MCF 10A (cell line): ENCODE measurements around the gene TF. TPM values are rescaled to one million over a fixed set of nuclear protein-coding genes. Genes with fewer than 3 reads are reported as not detected.

ENCODE experiments used
- BruUV-seq: library from RNA; stranded (reverse); fragments of 400-500 nt; replicated peaks from 2 replicates; lab custom pipeline; 2021; lab: Mats Ljungman, UMichigan
- CTCF ChIA-PET: fragments of 300-600 bp; sonication (Branson Sonifier 250); formaldehyde crosslinking; extraction: SDS; loops from one replicate; lab custom pipeline; 2021; ENCODE audit warnings: antibody characterized with exemption, inconsistent platforms; lab: Yijun Ruan, JAX
- POLR2A ChIA-PET: fragments of 300-600, 350-650 bp; sonication (Branson Sonifier 250); formaldehyde crosslinking; extraction: SDS; loops from one replicate; lab custom pipeline; 2020; ENCODE audit warnings: antibody characterized with exemption, inconsistent platforms; lab: Yijun Ruan, JAX
- DNase-seq: peaks from one replicate; pipeline ENCODE4 v3.0.0-alpha.2; 2018; ENCODE audit not compliant: unreplicated experiment
- H3K27ac Mint-ChIP-seq: one replicate; pipeline ENCODE4 v1.8.0; 2022; ENCODE audit warnings: mild to moderate bottlenecking, low read depth, mixed read lengths; ENCODE audit not compliant: unreplicated experiment
- H3K27me3 Mint-ChIP-seq: one replicate; pipeline ENCODE4 v1.8.0; 2022; ENCODE audit warnings: mixed read lengths; ENCODE audit not compliant: insufficient read depth, unreplicated experiment
- H3K36me3 Mint-ChIP-seq: one replicate; pipeline ENCODE4 v1.8.0; 2022; ENCODE audit warnings: mild to moderate bottlenecking, moderate library complexity, mixed read lengths; ENCODE audit not compliant: insufficient read depth, unreplicated experiment
- H3K4me1 Mint-ChIP-seq: one replicate; pipeline ENCODE4 v1.8.0; 2022; ENCODE audit warnings: mixed read lengths; ENCODE audit not compliant: insufficient read depth, unreplicated experiment
- H3K4me3 Mint-ChIP-seq: one replicate; pipeline ENCODE4 v1.8.0; 2022; ENCODE audit warnings: mild to moderate bottlenecking, moderate library complexity, mixed read lengths; ENCODE audit not compliant: unreplicated experiment
- H3K9me3 Mint-ChIP-seq: one replicate; pipeline ENCODE4 v1.8.0; 2022; ENCODE audit warnings: mixed read lengths; ENCODE audit not compliant: unreplicated experiment
- CTCF ChIP-seq: fragments of 200-600 bp; IDR thresholded peaks from one replicate; pipeline ENCODE4 v1.8.0; 2022; ENCODE audit warnings: antibody characterized with exemption, mild to moderate bottlenecking; ENCODE audit not compliant: unreplicated experiment
- intact Hi-C: fragments of 100-400 bp; cut with micrococcal nuclease; formaldehyde crosslinking; loops from 2 replicates; pipeline ENCODE4 v1.14.1; 2022
- total RNA-seq: library from RNA; stranded (reverse); gene quantifications from 2 replicates; pipeline ENCODE4 v1.2.3, GENCODE V29; 2022

The TF gene
- total RNA-seq, 1 experiment from 2014 or later: 0.19 TPM

GRCh38 chr3:133700351-133700750, 45.8 kb upstream of the TF start:
- no peak overlapping the region for H3K27ac Mint-ChIP-seq

GRCh38 chr3:133701435-133702358, 44.5 kb upstream of the TF start:
- intact Hi-C loops: no loop called here

More at GRCh38 chr3:133700351-133700750, 45.8 kb upstream of the TF start:
- no TSS peak for BruUV-seq
- H3K36me3 Mint-ChIP-seq: no peaks in the 10 kb centered on the region
- ChIA-PET POLR2A (no interaction called here), CTCF (interaction anchor here (0.6 to 1.2 kb wide), 3 partner anchors 87 to 1691 kb away, joined by 3 to 4 read pairs (median 3); no protein-coding TSS in a partner anchor)
- H3K9me3 Mint-ChIP-seq: no peaks in the 10 kb centered on the region
- no peak for DNase-seq
- no peak overlapping the region for H3K4me3 Mint-ChIP-seq
- H3K4me1 Mint-ChIP-seq: no peaks in the 10 kb centered on the region
- TF ChIP-seq CTCF: no peak
- intact Hi-C loops: no loop called here
- peaks cover 27% of the 10 kb centered on the region for H3K27me3 Mint-ChIP-seq

GRCh38 chr3:133703915-133704314, 42.3 kb upstream of the TF start:
- peaks cover 56% of the 10 kb centered on the region for H3K27me3 Mint-ChIP-seq
- no peak for TF ChIP-seq CTCF
- no peaks in the 10 kb centered on the region for H3K36me3 Mint-ChIP-seq
- DNase-seq: no peak
- intact Hi-C loops: no loop called here
- H3K4me1 Mint-ChIP-seq: no peaks in the 10 kb centered on the region
- no TSS peak for BruUV-seq
- ChIA-PET CTCF (interaction anchor here (0.6 kb wide), 1 partner anchor 262 kb away, joined by 6 read pairs; no protein-coding TSS in a partner anchor), POLR2A (no interaction called here)
- H3K27ac Mint-ChIP-seq: no peak overlapping the region
- no peaks in the 10 kb centered on the region for H3K9me3 Mint-ChIP-seq
- no peak overlapping the region for H3K4me3 Mint-ChIP-seq

More at GRCh38 chr3:133701435-133702358, 44.5 kb upstream of the TF start:
- POLR2A ChIA-PET: no interaction called here
- H3K9me3 Mint-ChIP-seq: no peaks in the 10 kb centered on the region
- CTCF ChIA-PET: interaction anchor here (0.5 kb wide), 1 partner anchor 21 kb away, joined by 4 read pairs; no protein-coding TSS in a partner anchor
- TF ChIP-seq CTCF: no peak
- no peaks in the 10 kb centered on the region for H3K36me3 Mint-ChIP-seq
- DNase-seq: no peak
- no peak overlapping the region for H3K4me3 Mint-ChIP-seq
- H3K27me3 Mint-ChIP-seq: peaks cover 41% of the 10 kb centered on the region
- BruUV-seq: no TSS peak
- H3K4me1 Mint-ChIP-seq: no peaks in the 10 kb centered on the region
- H3K27ac Mint-ChIP-seq: no peak overlapping the region

GRCh38 chr3:133706033-133706432, 40.2 kb upstream of the TF start:
- H3K36me3 Mint-ChIP-seq: no peaks in the 10 kb centered on the region
- no peak overlapping the region for H3K27ac Mint-ChIP-seq
- TF ChIP-seq CTCF: no peak
- no peak for DNase-seq
- intact Hi-C loops: no loop called here
- peaks cover 74% of the 10 kb centered on the region for H3K27me3 Mint-ChIP-seq
- POLR2A ChIA-PET: interaction anchor here (1.2 kb wide), 1 partner anchor 39 kb away, joined by 3 read pairs; no protein-coding TSS in a partner anchor
- no peaks in the 10 kb centered on the region for H3K4me1 Mint-ChIP-seq
- H3K4me3 Mint-ChIP-seq: no peak overlapping the region
- no TSS peak for BruUV-seq
- CTCF ChIA-PET: interaction anchor here (0.6 to 0.9 kb wide), 2 partner anchors 510 to 665 kb away, joined by 3 to 5 read pairs; no protein-coding TSS in a partner anchor
- no peaks in the 10 kb centered on the region for H3K9me3 Mint-ChIP-seq
